Adrenal gland (tissue), 12 donors: ENCODE results near the gene ELP5. TPM values are rescaled to one million over a fixed set of nuclear protein-coding genes. Genes with fewer than 3 reads are reported as not detected.

Experiments
- DNase-seq, 7 donors: peaks; one replicate each; pipeline ENCODE4 v3.0.0-alpha.2; 2019 to 2020
- H3K27ac ChIP-seq, 5 donors: fragments of 200-600 bp; sonication (generic) in 4 of 5; 1 replicate in 3 of 5; 2 replicates in 2 of 5; pipeline versions ENCODE4 v1.5.1 to v1.8.0; 2016 to 2020; ENCODE audit warnings: mild to moderate bottlenecking in 1 of 5
- H3K27me3 ChIP-seq: fragments of 200-600 bp; 2 replicates; pipeline ENCODE4 v1.8.0; 2021
- H3K36me3 ChIP-seq, 2 donors: fragments of 200-600 bp; replicated peaks in 1 of 2; 1 replicate in 1 of 2; 2 replicates in 1 of 2; pipeline versions ENCODE4 v1.5.1 to v1.8.0; 2018 to 2022
- H3K4me1 ChIP-seq, 2 donors: fragments of 200-600 bp; replicated peaks in 1 of 2; 1 replicate in 1 of 2; 2 replicates in 1 of 2; pipeline versions ENCODE4 v1.5.1 to v1.8.0; 2018 to 2021
- H3K4me3 ChIP-seq, 4 donors: fragments of 200-600 bp; sonication (generic) in 3 of 4; one replicate each; pipeline ENCODE4 v1.5.1; 2016 to 2018
- H3K9me3 ChIP-seq, 3 donors: fragments of 200-600 bp; sonication (generic) in 1 of 3; replicated peaks in 1 of 3; 1 replicate in 2 of 3; 2 replicates in 1 of 3; pipeline versions ENCODE4 v1.5.1 to v1.8.0; 2016 to 2021
- POLR2A ChIP-seq, 2 donors: fragments of 450-650 bp; IDR thresholded peaks; one replicate each; pipeline ENCODE4 v1.6.1; 2017; ENCODE audit warnings: antibody characterized with exemption in 2 of 2, mild to moderate bottlenecking in 2 of 2, moderate library complexity in 1 of 2
- WGBS, 4 donors: extraction: QIAGEN DNeasy Blood & Tissue Kit in 2 of 4; methylation state at CpG; one replicate each; pipeline versions ENCODE4 v1.1.5 to v1.1.7; 2013 to 2017; 5-methylcytosine and 5-hydroxymethylcytosine counted together
- intact Hi-C, 2 donors: fragments of 100-400 bp; cut with DNase I; formaldehyde crosslinking; loops; one replicate each; pipeline versions ENCODE4 v1.14.1 to v1.15.0; 2022 to 2023
- polyA plus RNA-seq, 3 donors: library from polyadenylated mRNA; stranded (reverse); fragments of 200-250 nt in 2 of 3; fragments of 350-450 nt in 1 of 3; fragmentation: Illumina TruSeq in 1 of 3; extraction: RNeasy Lipid Tissue Mini Kit (QIAGEN cat#74804) in 1 of 3; gene quantifications; one replicate each; pipeline ENCODE4 v1.2.3, GENCODE V29; 2013 to 2014
- total RNA-seq, 9 donors: library from RNA; depleted of rRNA in 4 of 9; stranded (reverse); fragments of >200 nt in 4 of 9; fragments of 120-200 nt in 1 of 9; fragmentation: NEBNext Ultra II Directional in 1 of 9; extraction: Animal tissue kit (Norgen Biotek cat#: 25700) in 1 of 9; gene quantifications; one replicate each; pipeline versions ENCODE4 v1.1.0 to v1.2.4, GENCODE V29; 2013 to 2023
- TF ChIP-seq, protein P1 (sequence below), 6 experiments: fragments of 450-650 bp in 4 of 6; fragments of 200-600 bp in 2 of 6; sonication (generic) in 1 of 6; IDR thresholded peaks; 1 replicate in 5 of 6; 2 replicates in 1 of 6; pipeline versions ENCODE4 v1.5.1 to v1.8.0; 2016 to 2021; ENCODE audit warnings: antibody characterized with exemption in 6 of 6, mild to moderate bottlenecking in 2 of 6, moderate library complexity in 1 of 6
- donor health status: healthy with polysubstance abuse.
- donor health status: Bipolar disorder and iron deficiency.
- donor health status: DM: yes; HTN: yes; CAD: no.
- donor health status: DM: no; HTN: no; CAD: no.
- donor health status: DM: no; HTN: no; CAD: no.
- donor health status: DM: yes; HTN: yes; CAD: no.

ELP5 gene
- total and polyA plus RNA-seq, 12 donors, result 28.0 to 96.5 (median 61.3) TPM

GRCh38 chr17:7289256-7290032, 37.4 kb downstream of the ELP5 start:
- peaks cover 17% of the 10 kb centered on the region for H3K27me3 ChIP-seq

DNA sequence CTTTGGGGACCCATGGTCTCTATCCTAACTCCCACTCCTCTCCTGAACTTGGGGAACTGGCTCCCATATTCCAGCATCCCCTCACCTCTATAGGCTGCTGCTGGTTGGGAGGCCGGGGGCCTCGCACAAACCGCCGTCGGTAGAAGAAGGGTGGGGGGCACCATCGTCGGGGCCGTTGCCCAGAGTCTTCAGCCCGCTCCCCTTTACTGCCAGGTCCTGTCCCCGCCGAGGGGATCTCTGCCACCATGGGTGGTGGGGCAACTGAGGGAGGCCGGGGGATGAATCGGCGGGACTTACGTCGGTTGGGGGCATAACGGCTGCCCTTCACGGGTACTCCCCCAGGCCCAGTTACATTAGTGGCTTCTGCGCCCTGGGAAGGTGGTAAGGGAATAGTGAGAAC, 38.2 kb downstream of the ELP5 start:
- Histone ChIP-seq H3K4me3 (no peak overlapping the region), H3K4me1 (peaks cover 8 to 16% of the 10 kb centered on the region in 2 donors), H3K27ac (no peak overlapping the region), H3K9me3 (no peaks in the 10 kb centered on the region), H3K27me3 (peaks cover 17% of the 10 kb centered on the region), H3K36me3 (no peaks in the 10 kb centered on the region)
- intact Hi-C loops, result loop anchor here in 1 of 2 donors (10.0 kb wide), 1 partner anchor 235 kb away; no protein-coding TSS in a partner anchor
- WGBS, 4 donors, result 82 to 100% (median 82%) methylated on average over 1 to 19 of the region's 19 CpGs; no CpG with 5 or more reads in 1 of the 4 donors
- no peak for DNase-seq
- no peak for TF ChIP-seq POLR2A (IDR thresholded peaks at IDR 0.05)
- TF ChIP-seq, protein P1, sequence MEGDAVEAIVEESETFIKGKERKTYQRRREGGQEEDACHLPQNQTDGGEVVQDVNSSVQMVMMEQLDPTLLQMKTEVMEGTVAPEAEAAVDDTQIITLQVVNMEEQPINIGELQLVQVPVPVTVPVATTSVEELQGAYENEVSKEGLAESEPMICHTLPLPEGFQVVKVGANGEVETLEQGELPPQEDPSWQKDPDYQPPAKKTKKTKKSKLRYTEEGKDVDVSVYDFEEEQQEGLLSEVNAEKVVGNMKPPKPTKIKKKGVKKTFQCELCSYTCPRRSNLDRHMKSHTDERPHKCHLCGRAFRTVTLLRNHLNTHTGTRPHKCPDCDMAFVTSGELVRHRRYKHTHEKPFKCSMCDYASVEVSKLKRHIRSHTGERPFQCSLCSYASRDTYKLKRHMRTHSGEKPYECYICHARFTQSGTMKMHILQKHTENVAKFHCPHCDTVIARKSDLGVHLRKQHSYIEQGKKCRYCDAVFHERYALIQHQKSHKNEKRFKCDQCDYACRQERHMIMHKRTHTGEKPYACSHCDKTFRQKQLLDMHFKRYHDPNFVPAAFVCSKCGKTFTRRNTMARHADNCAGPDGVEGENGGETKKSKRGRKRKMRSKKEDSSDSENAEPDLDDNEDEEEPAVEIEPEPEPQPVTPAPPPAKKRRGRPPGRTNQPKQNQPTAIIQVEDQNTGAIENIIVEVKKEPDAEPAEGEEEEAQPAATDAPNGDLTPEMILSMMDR (IDR thresholded peaks at IDR 0.05), result no peak

More at GRCh38 chr17:7289256-7290032, 37.4 kb downstream of the ELP5 start:
- intact Hi-C loops, result loop anchor here in 1 of 2 donors (10.0 kb wide), 1 partner anchor 235 kb away; no protein-coding TSS in a partner anchor
- Histone ChIP-seq H3K9me3 (no peaks in the 10 kb centered on the region), H3K36me3 (no peaks in the 10 kb centered on the region), H3K27ac (no peak overlapping the region), H3K4me1 (peaks cover under 1 to 8% of the 10 kb centered on the region in 2 donors), H3K4me3 (no peak overlapping the region)
- TF ChIP-seq, protein P1 (IDR thresholded peaks at IDR 0.05), result no peak
- TF ChIP-seq POLR2A (IDR thresholded peaks at IDR 0.05), result no peak
- 61 to 84% (median 73%) methylated on average over 9 to 18 of the region's 18 CpGs for WGBS, 4 donors
- no peak for DNase-seq

- intact Hi-C loops, result loop anchor here in 1 of 2 donors (10.0 kb wide), 1 partner anchor 236 kb away; no protein-coding TSS in a partner anchor
- TF ChIP-seq, protein P1 (IDR thresholded peaks at IDR 0.05), result no peak
- TF ChIP-seq POLR2A (IDR thresholded peaks at IDR 0.05), result no peak
- Histone ChIP-seq H3K4me3 (no peak overlapping the region), H3K36me3 (no peaks in the 10 kb centered on the region), H3K27me3 (peaks cover 17% of the 10 kb centered on the region), H3K9me3 (no peaks in the 10 kb centered on the region), H3K27ac (no peak overlapping the region), H3K4me1 (peaks cover 8 to 18% of the 10 kb centered on the region in 2 donors)
- WGBS, 4 donors, result 61 to 75% (median 72%) methylated on average over 9 to 11 of the region's 11 CpGs
- DNase-seq, result no peak
Measured at GRCh38 chr17:7290685-7291084, 38.7 kb downstream of the ELP5 start.

- TF ChIP-seq, protein P1 (IDR thresholded peaks at IDR 0.05), result no peak
- no peak for TF ChIP-seq POLR2A (IDR thresholded peaks at IDR 0.05)
- Histone ChIP-seq H3K27me3 (peaks cover 17% of the 10 kb centered on the region), H3K4me3 (no peak overlapping the region), H3K36me3 (no peaks in the 10 kb centered on the region), H3K9me3 (no peaks in the 10 kb centered on the region), H3K4me1 (peaks cover 12 to 28% of the 10 kb centered on the region in 2 donors), H3K27ac (no peak overlapping the region)
- 72 to 83% (median 80%) methylated on average over 2 of the region's 2 CpGs; no CpG with 5 or more reads in 1 of the 4 donors for WGBS, 4 donors
- no peak for DNase-seq
- intact Hi-C loops, result loop anchor here in 1 of 2 donors (10.0 kb wide), 1 partner anchor 237 kb away; no protein-coding TSS in a partner anchor
Measured at GRCh38 chr17:7292194-7292593, 40.2 kb downstream of the ELP5 start.
